SK-N-SH (cell line): ENCODE results near the gene TMEM145. TPM values are rescaled to one million over a fixed set of nuclear protein-coding genes. Genes with fewer than 3 reads are reported as not detected.

Experiments
- CTCF ChIA-PET: fragments of 300-600, 350-600 bp; formaldehyde crosslinking; extraction: SDS; loops from one replicate; lab custom pipeline; 2021; lab: Yijun Ruan, JAX
- POLR2A ChIA-PET: fragments of 350-600 bp; sonication (Branson Sonifier 250); formaldehyde crosslinking; extraction: SDS; loops from one replicate; lab custom pipeline; 2020; ENCODE audit warnings: antibody characterized with exemption, inconsistent platforms; lab: Yijun Ruan, JAX
- DNase-seq: peaks from one replicate; pipeline ENCODE4 v3.0.0; 2012
- H2AFZ ChIP-seq: fragments of 200-600 bp; sonication (generic); 2 replicates; pipeline ENCODE4 v1.8.1; 2016; ENCODE audit warnings: antibody characterized with exemption, mild to moderate bottlenecking, low read depth
- H3F3A ChIP-seq: fragments of 200-600 bp; sonication (generic); replicated peaks from 2 replicates; pipeline ENCODE3; 2016; ENCODE audit warnings: antibody characterized with exemption, mild to moderate bottlenecking; ENCODE audit not compliant: insufficient read depth
- H3K27ac ChIP-seq, 2 experiments: fragments of 200-500 bp in 1 of 2; fragments of 200-600 bp in 1 of 2; sonication (Bioruptor generic) in 1 of 2; sonication (generic), shearing (Covaris generic) in 1 of 2; 2 replicates each; pipeline versions ENCODE4 v1.5.1 to v1.6.1; 2014 to 2016; ENCODE audit warnings: low read depth in 2 of 2, inconsistent platforms in 1 of 2, low read length in 1 of 2, mild to moderate bottlenecking in 1 of 2, mixed read lengths in 1 of 2
- H3K27me3 ChIP-seq: fragments of 200-600 bp; sonication (generic), shearing (Covaris generic); 2 replicates; pipeline ENCODE4 v1.6.1; 2016; ENCODE audit warnings: mixed run types; ENCODE audit not compliant: insufficient read depth
- H3K36me3 ChIP-seq, 2 experiments: fragments of 200-500 bp in 1 of 2; fragments of 200-600 bp in 1 of 2; sonication (Bioruptor generic) in 1 of 2; sonication (generic) in 1 of 2; replicated peaks in 1 of 2; 2 replicates each; pipeline versions ENCODE3 to v1.5.1; 2014 to 2016; ENCODE audit warnings: low read length in 1 of 2, mild to moderate bottlenecking in 1 of 2; ENCODE audit not compliant: insufficient read depth in 2 of 2, control insufficient read depth in 1 of 2
- H3K4me1 ChIP-seq, 2 experiments: fragments of 200-500 bp in 1 of 2; fragments of 200-600 bp in 1 of 2; sonication (Bioruptor generic) in 1 of 2; sonication (generic), shearing (Covaris generic) in 1 of 2; 2 replicates each; pipeline versions ENCODE4 v1.5.1 to v1.6.1; 2014 to 2016; ENCODE audit warnings: low read depth in 1 of 2, low read length in 1 of 2, mixed run types in 1 of 2; ENCODE audit not compliant: insufficient read depth in 2 of 2, control insufficient read depth in 1 of 2
- H3K4me2 ChIP-seq: fragments of 200-600 bp; sonication (generic), shearing (Covaris generic); 2 replicates; pipeline ENCODE4 v1.6.1; 2017; ENCODE audit warnings: mixed run types
- H3K4me3 ChIP-seq, 2 experiments: fragments of 200-500 bp in 1 of 2; fragments of 200-600 bp in 1 of 2; sonication (Bioruptor generic) in 1 of 2; sonication (generic), shearing (Covaris generic) in 1 of 2; 2 replicates each; pipeline versions ENCODE4 v1.5.1 to v1.8.1; 2014 to 2016; ENCODE audit warnings: low read depth in 2 of 2, inconsistent platforms in 1 of 2, low read length in 1 of 2, mild to moderate bottlenecking in 1 of 2, mixed read lengths in 1 of 2, moderate library complexity in 1 of 2
- H3K79me2 ChIP-seq: fragments of 200-600 bp; sonication (generic); 2 replicates; pipeline ENCODE4 v1.8.1; 2017; ENCODE audit warnings: mild to moderate bottlenecking; ENCODE audit not compliant: insufficient read depth
- H3K9ac ChIP-seq: fragments of 200-600 bp; sonication (generic); 2 replicates; pipeline ENCODE4 v1.6.1; 2017; ENCODE audit warnings: mixed run types
- H3K9me2 ChIP-seq: fragments of 200-600 bp; sonication (generic); 2 replicates; pipeline ENCODE4 v1.6.1; 2017; ENCODE audit warnings: mixed run types
- H3K9me3 ChIP-seq: fragments of 200-600 bp; sonication (generic); 2 replicates; pipeline ENCODE4 v1.6.1; 2017; ENCODE audit warnings: mixed run types, mild to moderate bottlenecking, moderate library complexity
- H4K20me1 ChIP-seq: fragments of 200-600 bp; sonication (generic); 2 replicates; pipeline ENCODE4 v1.6.1; 2017; ENCODE audit warnings: mild to moderate bottlenecking, mixed run types; ENCODE audit not compliant: insufficient read depth
- CHD2 ChIP-seq: fragments of 150-350 bp; IDR thresholded peaks from 2 replicates; pipeline ENCODE4 v1.6.1; 2018; ENCODE audit warnings: low read length; ENCODE audit not compliant: partially characterized antibody
- ELF1 ChIP-seq: IDR thresholded peaks from 2 replicates; pipeline ENCODE4 v1.4.0; 2012
- FOSL2 ChIP-seq: IDR thresholded peaks from 2 replicates; pipeline ENCODE4 v1.4.0; 2012; ENCODE audit warnings: low read depth, mild to moderate bottlenecking, moderate library complexity, borderline replicate concordance
- NRF1 ChIP-seq: IDR thresholded peaks from 2 replicates; pipeline ENCODE4 v1.6.1; 2012; ENCODE audit warnings: low read depth, mild to moderate bottlenecking, low read length
- SIN3A ChIP-seq: IDR thresholded peaks from 2 replicates; pipeline ENCODE4 v1.6.1; 2012; ENCODE audit warnings: low read depth, mild to moderate bottlenecking, low read length, moderate library complexity, borderline replicate concordance
- SMC3 ChIP-seq: IDR thresholded peaks from 2 replicates; pipeline ENCODE4 v1.6.1; 2012; ENCODE audit warnings: low read depth, low read length, improper control_type of control experiment
- USF2 ChIP-seq: fragments of 150-350 bp; IDR thresholded peaks from 2 replicates; pipeline ENCODE4 v1.6.1; 2017; ENCODE audit warnings: antibody characterized with exemption, low read length, low read depth, borderline replicate concordance
- WGBS: methylation state at CpG from one replicate; pipeline ENCODE4 v1.1.6; 2017; ENCODE audit warnings: low lambda C conversion rate; 5-methylcytosine and 5-hydroxymethylcytosine counted together
- polyA plus RNA-seq, 3 experiments: library from polyadenylated mRNA; depleted of rRNA; stranded (reverse); fragments of >200 nt; gene quantifications; 2 replicates each; pipeline ENCODE4 v1.2.3, GENCODE V29; 2012

The TMEM145 gene
- polyA plus RNA-seq, 1 of the 3 experiments (the other 2 are of a cell fraction) = 2.0 TPM

- 0 out of 2 replicates have a peak, but pooled peaks cover 5% of the 10 kb centered on the region for H4K20me1 ChIP-seq
- peaks cover 27% of the 10 kb centered on the region for H3F3A ChIP-seq
- no peaks in the 10 kb centered on the region for H3K27me3 ChIP-seq
- no peak for TF ChIP-seq ELF1
- no peak overlapping the region for H3K27ac ChIP-seq
- H3K9me3 ChIP-seq = no peaks in the 10 kb centered on the region
- no peak overlapping the region for H3K9ac ChIP-seq
- WGBS = 91% methylated on average over 19 of the region's 24 CpGs
- H3K36me3 ChIP-seq = peaks cover 24 to 60% of the 10 kb centered on the region in 2 experiments
- H2AFZ ChIP-seq = no peak overlapping the region
- no peak overlapping the region for H3K4me3 ChIP-seq
- H3K4me2 ChIP-seq = no peak overlapping the region
- 0 out of 2 replicates have a peak, but pooled peaks cover 3% of the 10 kb centered on the region for H3K79me2 ChIP-seq
- POLR2A ChIA-PET = interaction anchor here (1.1 kb wide), 1 partner anchor 10 kb away, joined by 4 read pairs; no protein-coding TSS in a partner anchor
- H3K4me1 ChIP-seq = no peaks in the 10 kb centered on the region; a peak in 1 of 4 replicates
- DNase-seq = no peak
- CTCF ChIA-PET = interaction anchor here (0.8 to 9.5 kb wide), 9 partner anchors 9 to 49 kb away, joined by 3 to 60 read pairs (median 4); no protein-coding TSS in a partner anchor
- no peaks in the 10 kb centered on the region for H3K9me2 ChIP-seq
Observed at GRCh38 chr19:42294471-42295137, 18.5 kb upstream of the TMEM145 start.

- Histone ChIP-seq H3K27me3 (no peaks in the 10 kb centered on the region), H3K79me2 (peaks cover 7% of the 10 kb centered on the region; the same call in 1 of the 2 replicates), H3K36me3 (peaks cover 29 to 53% of the 10 kb centered on the region in 2 experiments), H3F3A (peaks cover 27% of the 10 kb centered on the region), H2AFZ (no peak overlapping the region), H4K20me1 (0 out of 2 replicates have a peak, but pooled peaks cover 5% of the 10 kb centered on the region), H3K27ac (0 out of 4 replicates have a peak overlapping the region, but pooled peaks of 1 of the 2 experiments have one; percentile 4), H3K9ac (no peak overlapping the region), H3K9me2 (no peaks in the 10 kb centered on the region), H3K4me1 (no peaks in the 10 kb centered on the region; a peak in 1 of 4 replicates), H3K4me2 (no peak overlapping the region), H3K9me3 (no peaks in the 10 kb centered on the region), H3K4me3 (no peak overlapping the region)
- DNase-seq = no peak
- POLR2A ChIA-PET = interaction anchor here (1.1 kb wide), 1 partner anchor 11 kb away, joined by 4 read pairs; no protein-coding TSS in a partner anchor
- TF ChIP-seq NRF1 (no peak), USF2 (no peak), CHD2 (no peak), SMC3 (no peak), SIN3A (no peak), FOSL2 (no peak)
- CTCF ChIA-PET = interaction anchor here (0.8 to 9.5 kb wide), 12 partner anchors 8 to 49 kb away, joined by 3 to 60 read pairs (median 4); partner anchors contain the start of gene TMEM145
- 72% methylated on average over 5 of the region's 5 CpGs for WGBS
Observed at GRCh38 chr19:42295342-42295741, 17.8 kb upstream of the TMEM145 start.
